Measurements from ENCODE around the gene HRH3. TPM values are rescaled to one million over a fixed set of nuclear protein-coding genes. Genes with fewer than 3 reads are reported as not detected.

HRH3 gene
- total RNA-seq, 1 experiment from 2014 or later, result not detected

GRCh38 chr20:62241506-62241905, 21.4 kb upstream of the HRH3 start:
- Mint-ChIP-seq H3K9me3 (ENCODE audit: unreplicated experiment) (no peaks in the 10 kb centered on the region), H3K27me3 (ENCODE audit: insufficient read depth, unreplicated experiment) (no peaks in the 10 kb centered on the region), H3K4me1 (ENCODE audit: insufficient read depth, unreplicated experiment) (peaks cover 6% of the 10 kb centered on the region), H3K4me3 (ENCODE audit: unreplicated experiment) (peak overlapping the region; percentile 41), H3K36me3 (ENCODE audit: insufficient read depth, unreplicated experiment) (peaks cover 6% of the 10 kb centered on the region), H3K27ac (ENCODE audit: low read depth, unreplicated experiment) (peak overlapping the region; percentile 77)
- BruUV-seq (replicated peaks), result no TSS peak
- intact Hi-C loops (cut with micrococcal nuclease), result no loop called here
- DNase-seq (ENCODE audit: unreplicated experiment), result peak; percentile 57
- POLR2A ChIA-PET, result interaction anchor here (1.0 to 2.9 kb wide), 5 partner anchors 53 to 145 kb away, joined by 4 to 23 read pairs (median 6); partner anchors contain the start of genes ADRM1, LSM14B, PSMA7 and RPS21
- no peak for TF ChIP-seq CTCF (IDR thresholded peaks at IDR 0.05; ENCODE audit: unreplicated experiment)
- CTCF ChIA-PET, result interaction anchor here (0.7 to 1.2 kb wide), 2 partner anchors 258 to 908 kb away, joined by 3 read pairs; no protein-coding TSS in a partner anchor

GRCh38 chr20:62240020-62240685, 20.1 kb upstream of the HRH3 start:
- no peak overlapping the region for H3K27ac Mint-ChIP-seq (ENCODE audit: low read depth, unreplicated experiment)
- no peaks in the 10 kb centered on the region for H3K9me3 Mint-ChIP-seq (ENCODE audit: unreplicated experiment)
- BruUV-seq (replicated peaks), result TSS peak; percentile 33
- no peak for DNase-seq (ENCODE audit: unreplicated experiment)
- CTCF ChIA-PET, result interaction anchor here (0.6 to 1.2 kb wide), 5 partner anchors 55 to 392 kb away, joined by 3 to 4 read pairs (median 3); no protein-coding TSS in a partner anchor
- H3K27me3 Mint-ChIP-seq (ENCODE audit: insufficient read depth, unreplicated experiment), result no peaks in the 10 kb centered on the region
- peak overlapping the region; percentile 76 for H3K4me3 Mint-ChIP-seq (ENCODE audit: unreplicated experiment)
- peaks cover 6% of the 10 kb centered on the region for H3K36me3 Mint-ChIP-seq (ENCODE audit: insufficient read depth, unreplicated experiment)
- POLR2A ChIA-PET, result interaction anchor here (0.7 to 3.2 kb wide), 7 partner anchors 12 to 142 kb away, joined by 3 to 23 read pairs (median 4); partner anchors contain the start of genes LSM14B, MTG2, PSMA7 and SS18L1
- intact Hi-C loops (cut with micrococcal nuclease), result no loop called here
- TF ChIP-seq CTCF (IDR thresholded peaks at IDR 0.05; ENCODE audit: unreplicated experiment), result no peak
- peaks cover 6% of the 10 kb centered on the region for H3K4me1 Mint-ChIP-seq (ENCODE audit: insufficient read depth, unreplicated experiment)

- BruUV-seq (replicated peaks), result no TSS peak
- Mint-ChIP-seq H3K27ac (ENCODE audit: low read depth, unreplicated experiment) (peak overlapping the region; percentile 35), H3K4me3 (ENCODE audit: unreplicated experiment) (peak overlapping the region; percentile 76), H3K4me1 (ENCODE audit: insufficient read depth, unreplicated experiment) (peaks cover 6% of the 10 kb centered on the region), H3K9me3 (ENCODE audit: unreplicated experiment) (no peaks in the 10 kb centered on the region), H3K27me3 (ENCODE audit: insufficient read depth, unreplicated experiment) (no peaks in the 10 kb centered on the region), H3K36me3 (ENCODE audit: insufficient read depth, unreplicated experiment) (peaks cover 4% of the 10 kb centered on the region)
- ChIA-PET CTCF (interaction anchor here (0.6 kb wide), 2 partner anchors 56 to 174 kb away, joined by 3 to 4 read pairs; no protein-coding TSS in a partner anchor), POLR2A (interaction anchor here (0.6 to 3.2 kb wide), 3 partner anchors 96 to 229 kb away, joined by 3 to 13 read pairs (median 3); partner anchors contain the start of genes LSM14B, PSMA7 and SS18L1)
- intact Hi-C loops (cut with micrococcal nuclease), result loop anchor here (5.0 kb wide), 1 partner anchor 148 kb away; the partner anchor contains the start of gene RPS21
- TF ChIP-seq CTCF (IDR thresholded peaks at IDR 0.05; ENCODE audit: unreplicated experiment), result no peak
- no peak for DNase-seq (ENCODE audit: unreplicated experiment)
Measured at GRCh38 chr20:62239278-62239879, 19.3 kb upstream of the HRH3 start.
